GM23338 (cell line): ENCODE measurements around the gene TM4SF5. TPM values are rescaled to one million over a fixed set of nuclear protein-coding genes. Genes with fewer than 3 reads are reported as not detected.

Source experiments
- CREB1 ChIP-seq: fragments of 250-450 bp; sonication (Bioruptor Pico); IDR thresholded peaks from 2 replicates; pipeline ENCODE4 v1.5.0; 2020; ENCODE audit warnings: low read depth, mild to moderate bottlenecking, moderate library complexity
- NANOG ChIP-seq: IDR thresholded peaks from 2 replicates; pipeline ENCODE4 v1.6.1; 2016; ENCODE audit warnings: antibody characterized with exemption, borderline replicate concordance
- POLR2AphosphoS5 ChIP-seq: IDR thresholded peaks from 2 replicates; pipeline ENCODE4 v1.6.1; 2016; ENCODE audit warnings: antibody characterized with exemption, low read depth
- REST ChIP-seq: IDR thresholded peaks from one replicate; pipeline ENCODE4 v1.6.1; 2018; ENCODE audit warnings: antibody characterized with exemption; ENCODE audit not compliant: unreplicated experiment
- STAT1 ChIP-seq: IDR thresholded peaks from one replicate; pipeline ENCODE4 v1.6.1; 2016; ENCODE audit warnings: antibody characterized with exemption; ENCODE audit not compliant: unreplicated experiment
- polyA plus RNA-seq: library from polyadenylated mRNA; unstranded; fragments of >200 nt; fragmentation: Nextera tagmentation; extraction: Ambion mirVana; gene quantifications from 2 replicates; pipeline ENCODE4 v1.2.1, GENCODE V29; 2016
- total RNA-seq: library from RNA; depleted of rRNA; stranded (reverse); fragments of >200 nt; shearing (Covaris generic); gene quantifications from 2 replicates; pipeline ENCODE4 v1.2.3, GENCODE V29; 2014
- TF ChIP-seq, protein P1 (sequence below): fragments of 250-450 bp; sonication (Bioruptor Pico); IDR thresholded peaks from 2 replicates; pipeline ENCODE4 v1.5.0; 2020; ENCODE audit warnings: mild to moderate bottlenecking, moderate library complexity
- TF ChIP-seq, protein P2 (sequence below): IDR thresholded peaks from 2 replicates; pipeline ENCODE4 v1.6.1; 2016; ENCODE audit warnings: antibody characterized with exemption

Gene TM4SF5
- total and polyA plus RNA-seq, 2 experiments from 2014 or later: not detected

GRCh38 chr17:4788159-4788806 is 16.6 kb downstream of the TM4SF5 start (continued):
- TF ChIP-seq, protein P1, sequence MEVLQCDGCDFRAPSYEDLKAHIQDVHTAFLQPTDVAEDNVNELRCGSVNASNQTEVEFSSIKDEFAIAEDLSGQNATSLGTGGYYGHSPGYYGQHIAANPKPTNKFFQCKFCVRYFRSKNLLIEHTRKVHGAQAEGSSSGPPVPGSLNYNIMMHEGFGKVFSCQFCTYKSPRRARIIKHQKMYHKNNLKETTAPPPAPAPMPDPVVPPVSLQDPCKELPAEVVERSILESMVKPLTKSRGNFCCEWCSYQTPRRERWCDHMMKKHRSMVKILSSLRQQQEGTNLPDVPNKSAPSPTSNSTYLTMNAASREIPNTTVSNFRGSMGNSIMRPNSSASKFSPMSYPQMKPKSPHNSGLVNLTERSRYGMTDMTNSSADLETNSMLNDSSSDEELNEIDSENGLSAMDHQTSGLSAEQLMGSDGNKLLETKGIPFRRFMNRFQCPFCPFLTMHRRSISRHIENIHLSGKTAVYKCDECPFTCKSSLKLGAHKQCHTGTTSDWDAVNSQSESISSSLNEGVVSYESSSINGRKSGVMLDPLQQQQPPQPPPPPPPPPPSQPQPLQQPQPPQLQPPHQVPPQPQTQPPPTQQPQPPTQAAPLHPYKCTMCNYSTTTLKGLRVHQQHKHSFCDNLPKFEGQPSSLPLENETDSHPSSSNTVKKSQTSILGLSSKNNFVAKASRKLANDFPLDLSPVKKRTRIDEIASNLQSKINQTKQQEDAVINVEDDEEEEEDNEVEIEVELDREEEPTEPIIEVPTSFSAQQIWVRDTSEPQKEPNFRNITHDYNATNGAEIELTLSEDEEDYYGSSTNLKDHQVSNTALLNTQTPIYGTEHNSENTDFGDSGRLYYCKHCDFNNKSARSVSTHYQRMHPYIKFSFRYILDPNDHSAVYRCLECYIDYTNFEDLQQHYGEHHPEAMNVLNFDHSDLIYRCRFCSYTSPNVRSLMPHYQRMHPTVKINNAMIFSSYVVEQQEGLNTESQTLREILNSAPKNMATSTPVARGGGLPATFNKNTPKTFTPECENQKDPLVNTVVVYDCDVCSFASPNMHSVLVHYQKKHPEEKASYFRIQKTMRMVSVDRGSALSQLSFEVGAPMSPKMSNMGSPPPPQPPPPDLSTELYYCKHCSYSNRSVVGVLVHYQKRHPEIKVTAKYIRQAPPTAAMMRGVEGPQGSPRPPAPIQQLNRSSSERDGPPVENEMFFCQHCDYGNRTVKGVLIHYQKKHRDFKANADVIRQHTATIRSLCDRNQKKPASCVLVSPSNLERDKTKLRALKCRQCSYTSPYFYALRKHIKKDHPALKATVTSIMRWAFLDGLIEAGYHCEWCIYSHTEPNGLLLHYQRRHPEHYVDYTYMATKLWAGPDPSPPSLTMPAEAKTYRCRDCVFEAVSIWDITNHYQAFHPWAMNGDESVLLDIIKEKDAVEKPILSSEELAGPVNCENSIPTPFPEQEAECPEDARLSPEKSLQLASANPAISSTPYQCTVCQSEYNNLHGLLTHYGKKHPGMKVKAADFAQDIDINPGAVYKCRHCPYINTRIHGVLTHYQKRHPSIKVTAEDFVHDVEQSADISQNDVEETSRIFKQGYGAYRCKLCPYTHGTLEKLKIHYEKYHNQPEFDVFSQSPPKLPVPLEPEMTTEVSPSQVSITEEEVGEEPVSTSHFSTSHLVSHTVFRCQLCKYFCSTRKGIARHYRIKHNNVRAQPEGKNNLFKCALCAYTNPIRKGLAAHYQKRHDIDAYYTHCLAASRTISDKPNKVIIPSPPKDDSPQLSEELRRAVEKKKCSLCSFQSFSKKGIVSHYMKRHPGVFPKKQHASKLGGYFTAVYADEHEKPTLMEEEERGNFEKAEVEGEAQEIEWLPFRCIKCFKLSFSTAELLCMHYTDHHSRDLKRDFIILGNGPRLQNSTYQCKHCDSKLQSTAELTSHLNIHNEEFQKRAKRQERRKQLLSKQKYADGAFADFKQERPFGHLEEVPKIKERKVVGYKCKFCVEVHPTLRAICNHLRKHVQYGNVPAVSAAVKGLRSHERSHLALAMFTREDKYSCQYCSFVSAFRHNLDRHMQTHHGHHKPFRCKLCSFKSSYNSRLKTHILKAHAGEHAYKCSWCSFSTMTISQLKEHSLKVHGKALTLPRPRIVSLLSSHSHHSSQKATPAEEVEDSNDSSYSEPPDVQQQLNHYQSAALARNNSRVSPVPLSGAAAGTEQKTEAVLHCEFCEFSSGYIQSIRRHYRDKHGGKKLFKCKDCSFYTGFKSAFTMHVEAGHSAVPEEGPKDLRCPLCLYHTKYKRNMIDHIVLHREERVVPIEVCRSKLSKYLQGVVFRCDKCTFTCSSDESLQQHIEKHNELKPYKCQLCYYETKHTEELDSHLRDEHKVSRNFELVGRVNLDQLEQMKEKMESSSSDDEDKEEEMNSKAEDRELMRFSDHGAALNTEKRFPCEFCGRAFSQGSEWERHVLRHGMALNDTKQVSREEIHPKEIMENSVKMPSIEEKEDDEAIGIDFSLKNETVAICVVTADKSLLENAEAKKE (CRISPR knock-in tag): no peak
- TF ChIP-seq REST (no peak), POLR2AphosphoS5 (no peak), CREB1 (no peak), NANOG (no peak), STAT1 (no peak)
- TF ChIP-seq, protein P2, sequence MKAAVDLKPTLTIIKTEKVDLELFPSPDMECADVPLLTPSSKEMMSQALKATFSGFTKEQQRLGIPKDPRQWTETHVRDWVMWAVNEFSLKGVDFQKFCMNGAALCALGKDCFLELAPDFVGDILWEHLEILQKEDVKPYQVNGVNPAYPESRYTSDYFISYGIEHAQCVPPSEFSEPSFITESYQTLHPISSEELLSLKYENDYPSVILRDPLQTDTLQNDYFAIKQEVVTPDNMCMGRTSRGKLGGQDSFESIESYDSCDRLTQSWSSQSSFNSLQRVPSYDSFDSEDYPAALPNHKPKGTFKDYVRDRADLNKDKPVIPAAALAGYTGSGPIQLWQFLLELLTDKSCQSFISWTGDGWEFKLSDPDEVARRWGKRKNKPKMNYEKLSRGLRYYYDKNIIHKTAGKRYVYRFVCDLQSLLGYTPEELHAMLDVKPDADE: no peak
